ENCODE measurements around the gene AMOTL1.

GRCh38 chr11:94821439-94821838, 53.3 kb downstream of the AMOTL1 start:
- no peak for TF ChIP-seq FOXM1 (IDR thresholded peaks at IDR 0.05; ENCODE audit: borderline replicate concordance, low read depth)
- no peak for TF ChIP-seq NFIC (IDR thresholded peaks at IDR 0.05)
- no peak for TF ChIP-seq EP300 (IDR thresholded peaks at IDR 0.05; ENCODE audit: borderline replicate concordance)
- no peak for TF ChIP-seq TAF1 (IDR thresholded peaks at IDR 0.05; ENCODE audit: low read depth)
- TF ChIP-seq CEBPB (IDR thresholded peaks at IDR 0.05): no peak
- TF ChIP-seq CREB1 (IDR thresholded peaks at IDR 0.05; ENCODE audit: low read depth): no peak
- TF ChIP-seq TEAD4 (IDR thresholded peaks at IDR 0.05): no peak
- TF ChIP-seq YY1 (IDR thresholded peaks at IDR 0.05; ENCODE audit: low read depth): no peak
- TF ChIP-seq TCF12 (IDR thresholded peaks at IDR 0.05; ENCODE audit: low read depth): no peak
- TF ChIP-seq ZBTB7A (IDR thresholded peaks at IDR 0.05; ENCODE audit: low read depth): no peak
- no peak for TF ChIP-seq RAD21 (IDR thresholded peaks at IDR 0.05; ENCODE audit: low read depth)
- no peak for TF ChIP-seq EGR1 (IDR thresholded peaks at IDR 0.05)
- TF ChIP-seq, protein P1, sequence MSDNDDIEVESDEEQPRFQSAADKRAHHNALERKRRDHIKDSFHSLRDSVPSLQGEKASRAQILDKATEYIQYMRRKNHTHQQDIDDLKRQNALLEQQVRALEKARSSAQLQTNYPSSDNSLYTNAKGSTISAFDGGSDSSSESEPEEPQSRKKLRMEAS (IDR thresholded peaks at IDR 0.05): no peak
- no peak for TF ChIP-seq REST (IDR thresholded peaks at IDR 0.05; ENCODE audit: low read depth)
